ENCODE measurements around the gene TRPM1.
"Not testable (repeated sequence)": the region's sequence is repeated elsewhere in the genome, so short reads cannot be mapped to it uniquely, and the experiment has no call there.

Gene TRPM1

DNA sequence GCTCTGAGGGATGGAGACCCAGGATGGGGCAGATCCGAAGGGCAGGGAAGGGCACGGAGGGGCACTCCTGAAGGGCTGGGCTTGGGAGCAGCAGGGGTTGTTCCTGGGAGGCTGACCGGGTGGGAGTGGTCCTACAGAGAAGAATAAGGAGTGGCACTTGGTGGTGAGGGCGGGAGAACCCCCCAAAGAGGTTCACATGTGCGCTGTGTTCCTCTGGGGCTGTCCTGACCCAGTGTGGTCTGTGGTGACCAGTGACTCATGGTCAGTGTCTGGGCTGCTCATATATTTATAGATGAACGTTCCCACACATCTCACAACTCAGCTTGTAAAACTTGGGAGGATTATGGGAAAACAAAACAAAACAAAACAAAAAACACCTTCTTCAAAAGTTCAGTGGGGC lies 10.0 kb downstream of the TRPM1 start:
- DNase-seq (ENCODE audit: low read depth), result peak; percentile 90
- no peak overlapping the region for H3K4me3 ChIP-seq (ENCODE audit: low read length)
- TF ChIP-seq, protein P1, sequence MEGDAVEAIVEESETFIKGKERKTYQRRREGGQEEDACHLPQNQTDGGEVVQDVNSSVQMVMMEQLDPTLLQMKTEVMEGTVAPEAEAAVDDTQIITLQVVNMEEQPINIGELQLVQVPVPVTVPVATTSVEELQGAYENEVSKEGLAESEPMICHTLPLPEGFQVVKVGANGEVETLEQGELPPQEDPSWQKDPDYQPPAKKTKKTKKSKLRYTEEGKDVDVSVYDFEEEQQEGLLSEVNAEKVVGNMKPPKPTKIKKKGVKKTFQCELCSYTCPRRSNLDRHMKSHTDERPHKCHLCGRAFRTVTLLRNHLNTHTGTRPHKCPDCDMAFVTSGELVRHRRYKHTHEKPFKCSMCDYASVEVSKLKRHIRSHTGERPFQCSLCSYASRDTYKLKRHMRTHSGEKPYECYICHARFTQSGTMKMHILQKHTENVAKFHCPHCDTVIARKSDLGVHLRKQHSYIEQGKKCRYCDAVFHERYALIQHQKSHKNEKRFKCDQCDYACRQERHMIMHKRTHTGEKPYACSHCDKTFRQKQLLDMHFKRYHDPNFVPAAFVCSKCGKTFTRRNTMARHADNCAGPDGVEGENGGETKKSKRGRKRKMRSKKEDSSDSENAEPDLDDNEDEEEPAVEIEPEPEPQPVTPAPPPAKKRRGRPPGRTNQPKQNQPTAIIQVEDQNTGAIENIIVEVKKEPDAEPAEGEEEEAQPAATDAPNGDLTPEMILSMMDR (conservative IDR thresholded peaks at IDR 0.05; ENCODE audit: low read depth, low read length), result no peak

DNA sequence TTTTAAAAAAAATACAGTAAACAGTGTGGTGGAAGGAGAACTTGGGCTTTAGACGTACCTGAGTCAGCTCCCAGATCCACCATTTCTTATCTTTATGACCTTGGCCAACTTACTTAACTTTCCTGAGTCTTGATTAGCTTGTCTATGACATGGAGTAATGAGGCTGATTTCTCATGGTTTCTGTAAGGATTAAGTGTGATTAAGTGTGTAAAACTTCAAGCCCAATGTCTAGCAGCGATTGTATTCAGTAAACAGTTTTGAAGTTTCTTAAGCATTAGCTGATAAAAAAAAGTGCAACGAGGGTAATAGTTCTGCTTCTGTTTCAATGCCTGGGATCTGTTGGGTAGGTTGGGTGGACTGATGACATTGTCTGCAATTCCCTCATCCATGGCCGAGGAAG lies 10.8 kb downstream of the TRPM1 start:
- peak; percentile 95 for DNase-seq (ENCODE audit: low read depth)
- H3K4me3 ChIP-seq (ENCODE audit: low read length), result no peak overlapping the region
- TF ChIP-seq, protein P1 (conservative IDR thresholded peaks at IDR 0.05; ENCODE audit: low read depth, low read length), result no peak

DNA sequence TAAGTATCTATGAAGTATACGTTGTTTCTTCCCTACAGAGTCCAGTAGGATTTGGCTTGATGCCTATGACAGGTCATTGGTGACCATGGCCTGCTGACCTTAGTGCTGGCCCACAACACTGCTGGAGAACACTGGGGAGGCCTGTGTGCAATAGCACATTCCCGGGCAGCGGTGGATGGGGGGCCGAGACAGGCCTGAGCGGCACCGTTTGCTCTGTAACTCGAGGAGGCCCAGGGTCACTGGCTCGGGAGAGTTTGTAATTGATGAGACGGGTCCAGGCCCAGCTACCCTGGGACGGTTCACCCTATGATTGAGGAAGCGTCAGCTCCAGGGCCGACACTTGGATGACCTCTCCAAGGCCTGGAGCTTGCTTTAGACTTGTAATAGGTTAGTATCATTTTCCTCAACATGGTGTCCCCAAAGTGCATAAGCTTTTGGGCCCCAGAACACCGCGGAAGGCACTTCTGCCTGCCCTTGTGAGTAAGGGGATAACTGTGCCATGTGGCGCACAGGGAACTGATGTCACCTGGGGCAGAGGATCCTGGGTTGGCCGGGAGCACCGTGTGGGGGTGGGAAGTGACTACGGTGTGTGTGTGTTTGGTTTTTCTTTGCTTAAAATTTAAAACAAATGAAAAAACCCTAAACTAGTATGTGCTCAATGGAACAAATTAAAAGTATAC lies 12.0 kb downstream of the TRPM1 start:
- peak overlapping the region; percentile 7 for H3K4me3 ChIP-seq (ENCODE audit: low read length)
- no peak for DNase-seq (ENCODE audit: low read depth)
- TF ChIP-seq, protein P1 (conservative IDR thresholded peaks at IDR 0.05; ENCODE audit: low read depth, low read length), result no peak

DNA sequence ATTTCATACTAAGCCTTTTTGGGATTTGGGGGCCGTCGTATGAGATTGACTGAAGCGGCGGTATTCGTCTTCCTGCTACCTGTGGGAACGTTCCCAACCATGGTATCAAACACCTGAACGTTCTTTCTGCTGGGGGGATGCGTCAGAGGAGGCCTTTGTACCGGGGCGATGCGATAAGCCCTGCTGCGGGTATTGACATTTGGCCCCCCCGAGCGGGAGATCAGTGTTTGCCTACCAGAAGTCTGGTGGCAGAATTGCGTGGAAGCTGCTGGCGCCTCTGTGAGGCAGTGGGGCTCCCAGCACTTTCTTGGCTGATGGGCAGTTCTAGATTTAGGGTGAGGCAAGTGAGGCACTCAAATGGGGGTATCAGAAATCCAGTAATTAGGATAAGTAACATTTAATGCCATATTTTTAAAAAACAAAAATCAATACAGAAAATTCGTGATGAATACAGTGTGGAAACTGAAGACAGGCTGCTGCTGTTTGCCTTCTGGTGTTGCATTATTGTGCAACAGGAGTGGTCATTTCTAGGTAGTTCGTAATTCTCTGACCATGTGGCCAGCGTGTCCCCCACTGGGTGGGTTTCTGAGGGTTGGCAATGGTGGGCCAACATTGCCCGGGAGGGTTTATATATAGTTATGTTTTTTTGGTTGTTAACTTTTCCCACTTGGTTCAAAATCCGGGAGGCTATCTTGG lies 12.7 kb downstream of the TRPM1 start:
- DNase-seq (ENCODE audit: low read depth), result no peak
- peak overlapping the region; percentile 14 for H3K4me3 ChIP-seq (ENCODE audit: low read length)
- TF ChIP-seq, protein P1 (conservative IDR thresholded peaks at IDR 0.05; ENCODE audit: low read depth, low read length), result no peak

DNA sequence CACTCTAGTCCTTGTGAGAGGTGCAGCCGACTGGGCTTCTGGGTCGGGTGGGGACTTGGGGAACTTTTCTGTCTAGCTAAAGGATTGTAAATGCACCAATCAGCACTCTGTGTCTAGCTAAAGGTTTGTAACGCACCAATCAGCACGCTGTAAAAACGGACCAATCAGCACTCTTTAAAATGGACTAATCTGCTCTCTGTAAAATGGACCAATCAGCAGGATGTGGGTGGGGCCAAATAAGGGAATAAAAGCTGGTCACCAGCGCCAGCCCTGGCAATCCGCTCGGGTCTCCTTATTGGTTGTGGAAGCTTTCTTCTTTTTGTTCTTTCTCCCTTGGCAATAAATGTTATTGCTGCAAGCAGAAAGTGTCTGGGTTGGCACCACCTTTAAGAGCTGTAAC lies 13.5 kb downstream of the TRPM1 start:
- peak overlapping the region; percentile 14 for H3K4me3 ChIP-seq (ENCODE audit: low read length)
- not testable (repeated sequence) for DNase-seq (ENCODE audit: low read depth)

DNA sequence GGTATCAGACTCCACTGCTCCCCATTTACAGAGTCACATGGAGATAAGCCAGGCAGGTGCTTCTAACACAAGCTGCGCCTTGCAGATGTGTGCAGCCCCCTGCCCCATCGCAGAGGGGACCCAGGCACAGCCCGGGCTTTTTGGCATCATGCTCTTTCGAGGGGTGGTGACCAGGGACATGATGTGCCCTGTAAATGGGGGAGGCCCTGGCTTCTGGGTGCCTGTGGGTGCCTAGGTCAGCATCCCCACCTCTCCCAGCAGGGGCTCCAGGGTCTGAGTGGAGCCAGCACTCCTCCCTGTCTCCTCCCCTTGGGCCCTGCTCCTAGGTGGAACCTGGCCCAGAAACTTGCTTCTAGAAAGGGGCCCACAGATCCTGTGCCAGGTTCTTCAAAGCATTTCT lies 15.2 kb downstream of the TRPM1 start:
- DNase-seq (ENCODE audit: low read depth), result no peak
- H3K4me3 ChIP-seq (ENCODE audit: low read length), result no peak overlapping the region
- TF ChIP-seq, protein P1 (conservative IDR thresholded peaks at IDR 0.05; ENCODE audit: low read depth, low read length), result no peak

DNA sequence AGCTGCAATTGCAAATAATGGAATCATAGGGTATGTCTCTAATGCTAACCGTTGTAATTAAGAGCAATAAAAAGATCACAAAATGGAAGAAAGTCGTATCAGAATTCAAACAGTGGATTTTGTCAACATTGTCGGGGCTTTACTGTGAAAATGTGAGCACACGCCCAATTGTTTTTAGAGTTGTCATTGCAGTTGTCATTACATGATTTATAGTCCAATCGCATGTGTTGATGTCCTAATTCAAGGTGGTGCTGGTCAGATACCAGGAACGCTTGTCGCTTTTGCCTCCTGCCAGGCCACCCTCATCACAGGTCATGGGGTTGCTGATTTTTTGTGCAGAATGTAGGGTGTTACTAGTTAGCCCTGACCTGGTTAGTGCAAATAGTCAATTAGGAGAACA lies 16.2 kb downstream of the TRPM1 start:
- H3K4me3 ChIP-seq (ENCODE audit: low read length), result no peak overlapping the region
- no peak for DNase-seq (ENCODE audit: low read depth)
- TF ChIP-seq, protein P1 (conservative IDR thresholded peaks at IDR 0.05; ENCODE audit: low read depth, low read length), result no peak
